Immature natural killer cell (primary cell): Measurements from ENCODE around the gene PTPRM. TPM values are rescaled to one million over a fixed set of nuclear protein-coding genes. Genes with fewer than 3 reads are reported as not detected.

Experiments used
- DNase-seq, 3 donors: peaks; one replicate each; pipeline ENCODE4 v3.0.0; 2022; ENCODE audit warnings: mixed read lengths in 1 of 3
- H3K27ac Mint-ChIP-seq, 6 donors: one replicate each; pipeline ENCODE4 v1.8.0; 2020; ENCODE audit warnings: mixed read lengths in 6 of 6, mild to moderate bottlenecking in 5 of 6, inconsistent platforms in 4 of 6, moderate library complexity in 3 of 6
- H3K27me3 Mint-ChIP-seq, 3 donors: one replicate each; pipeline ENCODE4 v1.8.0; 2020 to 2021; ENCODE audit warnings: low read depth in 3 of 3, mild to moderate bottlenecking in 3 of 3, mixed read lengths in 3 of 3, moderate library complexity in 3 of 3, inconsistent platforms in 1 of 3
- H3K36me3 Mint-ChIP-seq, 3 donors: one replicate each; pipeline ENCODE4 v1.8.0; 2020; ENCODE audit warnings: mixed read lengths in 3 of 3, inconsistent platforms in 2 of 3, mild to moderate bottlenecking in 2 of 3
- H3K4me1 Mint-ChIP-seq, 2 donors: one replicate each; pipeline ENCODE4 v1.8.0; 2020; ENCODE audit warnings: inconsistent platforms in 2 of 2, mild to moderate bottlenecking in 2 of 2, mixed read lengths in 2 of 2, moderate library complexity in 1 of 2
- H3K4me3 Mint-ChIP-seq, 5 donors: one replicate each; pipeline ENCODE4 v1.8.0; 2020; ENCODE audit warnings: mild to moderate bottlenecking in 5 of 5, mixed read lengths in 5 of 5, inconsistent platforms in 3 of 5, moderate library complexity in 3 of 5
- H3K9me3 Mint-ChIP-seq, 6 donors: one replicate each; pipeline ENCODE4 v1.8.0; 2020; ENCODE audit warnings: mild to moderate bottlenecking in 6 of 6, mixed read lengths in 6 of 6, inconsistent platforms in 4 of 6, moderate library complexity in 3 of 6
- polyA plus RNA-seq, 3 donors: library from polyadenylated mRNA; unstranded; fragments of 300-500 nt; fragmentation: Illumina TruSeq; gene quantifications; one replicate each; pipeline ENCODE4 v1.2.3, GENCODE V29; 2021

Gene PTPRM
- polyA plus RNA-seq, 3 donors from 2014 or later, result 1.3 to 9.7 (median 3.2) TPM

DNA sequence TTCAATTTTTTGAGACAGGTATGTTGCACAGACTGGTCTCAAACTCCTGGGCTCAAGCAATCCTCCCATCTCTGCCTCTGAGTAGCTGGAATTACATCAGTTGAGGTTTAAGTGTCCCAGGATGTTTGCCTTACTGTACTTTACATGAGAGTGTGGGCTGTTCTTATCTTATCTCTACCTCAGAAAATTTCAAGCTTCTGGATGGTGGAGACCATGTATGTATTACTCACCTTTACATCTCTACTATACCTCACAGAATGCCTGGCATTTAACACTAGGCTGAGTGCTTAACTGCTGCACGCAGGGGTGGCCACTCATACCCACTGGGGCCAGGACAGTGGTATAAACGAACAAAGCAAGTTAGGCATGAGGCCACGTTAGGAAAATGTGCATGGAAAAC, 770.1 kb downstream of the PTPRM start:
- Mint-ChIP-seq H3K4me1 (no peaks in the 10 kb centered on the region), H3K36me3 (no peaks in the 10 kb centered on the region), H3K9me3 (peaks cover 0 to 1% (median 0%) of the 10 kb centered on the region in 6 donors), H3K4me3 (no peak overlapping the region), H3K27ac (no peak overlapping the region), H3K27me3 (peaks cover 1 to 2% (median 2%) of the 10 kb centered on the region in 3 donors)
- DNase-seq, result no peak

GRCh38 chr18:8339210-8339609, 772.1 kb downstream of the PTPRM start:
- DNase-seq, result no peak
- H3K36me3 Mint-ChIP-seq, result peaks cover 0 to 6% (median 0%) of the 10 kb centered on the region in 3 donors
- peaks cover 0 to 6% (median 0%) of the 10 kb centered on the region in 6 donors for H3K9me3 Mint-ChIP-seq
- peaks cover 1 to 2% (median 2%) of the 10 kb centered on the region in 3 donors for H3K27me3 Mint-ChIP-seq
- no peak overlapping the region for H3K4me3 Mint-ChIP-seq
- H3K4me1 Mint-ChIP-seq, result no peaks in the 10 kb centered on the region
- H3K27ac Mint-ChIP-seq, result no peak overlapping the region

DNA sequence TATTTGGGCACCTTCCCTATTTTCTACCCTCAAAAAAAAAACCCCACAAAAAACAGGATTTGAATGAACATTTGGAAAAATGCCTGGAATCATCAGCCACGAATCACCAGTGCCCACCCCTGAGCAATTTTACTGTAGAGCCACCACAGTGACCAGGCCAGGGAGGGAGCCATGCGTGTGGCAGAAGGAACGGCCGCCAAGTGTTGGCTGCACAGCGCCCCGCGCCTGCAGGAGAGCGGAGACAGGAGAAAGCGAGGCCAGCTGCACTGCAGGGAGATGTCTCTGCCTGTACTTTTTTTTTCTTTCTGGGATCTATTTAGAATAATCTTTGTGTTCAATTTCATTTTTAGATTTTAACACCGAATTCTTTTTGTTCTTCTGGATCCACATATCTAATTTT, 772.8 kb downstream of the PTPRM start:
- no peak for DNase-seq
- no peak overlapping the region for H3K4me3 Mint-ChIP-seq
- peaks cover under 1 to 2% (median 1%) of the 10 kb centered on the region in 3 donors for H3K27me3 Mint-ChIP-seq
- peaks cover 0 to 4% (median 0%) of the 10 kb centered on the region in 6 donors for H3K9me3 Mint-ChIP-seq
- no peaks in the 10 kb centered on the region for H3K4me1 Mint-ChIP-seq
- H3K36me3 Mint-ChIP-seq, result peaks cover 0 to 6% (median 0%) of the 10 kb centered on the region in 3 donors
- H3K27ac Mint-ChIP-seq, result no peak overlapping the region

DNA sequence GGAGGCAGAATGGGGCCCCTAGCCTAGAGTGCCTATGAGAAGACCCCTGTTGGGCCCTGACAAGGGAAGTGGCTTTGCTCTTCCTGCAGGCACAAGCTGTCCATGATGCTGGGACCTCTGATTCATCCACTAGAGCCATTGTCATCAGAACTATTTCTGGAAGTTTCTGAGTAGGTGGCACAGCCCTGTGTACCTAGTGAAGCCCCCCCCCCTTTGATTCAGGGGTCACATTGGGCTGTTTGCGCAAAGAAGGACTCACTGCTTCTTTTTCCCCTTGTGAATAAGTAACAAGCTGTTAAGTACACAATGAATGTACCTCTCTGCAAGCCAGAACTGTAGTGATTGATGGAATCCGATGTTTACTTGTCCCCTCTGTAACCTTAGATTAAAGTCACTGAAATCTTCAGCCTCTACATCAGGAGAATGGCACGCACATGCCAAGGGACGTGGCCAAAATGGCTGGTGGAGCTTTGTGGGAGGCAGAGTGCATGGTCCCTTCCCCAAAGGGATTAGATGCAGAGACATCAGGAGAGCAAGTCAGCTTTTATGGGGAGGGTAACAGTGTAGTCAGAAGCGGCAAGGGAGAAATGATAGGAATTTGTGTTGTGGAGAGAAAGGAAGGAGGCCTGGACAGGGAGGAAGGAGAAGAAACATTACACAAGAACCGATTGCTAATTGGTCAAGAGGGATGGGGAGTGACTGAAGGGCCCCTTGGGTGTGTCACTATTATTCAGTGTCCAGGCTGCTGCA, 774.5 kb downstream of the PTPRM start:
- Mint-ChIP-seq H3K36me3 (peaks cover 0 to 6% (median 0%) of the 10 kb centered on the region in 3 donors), H3K9me3 (peaks cover 0 to 4% (median 0%) of the 10 kb centered on the region in 6 donors), H3K4me1 (no peaks in the 10 kb centered on the region), H3K27ac (no peak overlapping the region), H3K27me3 (peaks cover 0 to 3% (median 1%) of the 10 kb centered on the region in 3 donors), H3K4me3 (no peak overlapping the region)
- DNase-seq, result no peak

DNA sequence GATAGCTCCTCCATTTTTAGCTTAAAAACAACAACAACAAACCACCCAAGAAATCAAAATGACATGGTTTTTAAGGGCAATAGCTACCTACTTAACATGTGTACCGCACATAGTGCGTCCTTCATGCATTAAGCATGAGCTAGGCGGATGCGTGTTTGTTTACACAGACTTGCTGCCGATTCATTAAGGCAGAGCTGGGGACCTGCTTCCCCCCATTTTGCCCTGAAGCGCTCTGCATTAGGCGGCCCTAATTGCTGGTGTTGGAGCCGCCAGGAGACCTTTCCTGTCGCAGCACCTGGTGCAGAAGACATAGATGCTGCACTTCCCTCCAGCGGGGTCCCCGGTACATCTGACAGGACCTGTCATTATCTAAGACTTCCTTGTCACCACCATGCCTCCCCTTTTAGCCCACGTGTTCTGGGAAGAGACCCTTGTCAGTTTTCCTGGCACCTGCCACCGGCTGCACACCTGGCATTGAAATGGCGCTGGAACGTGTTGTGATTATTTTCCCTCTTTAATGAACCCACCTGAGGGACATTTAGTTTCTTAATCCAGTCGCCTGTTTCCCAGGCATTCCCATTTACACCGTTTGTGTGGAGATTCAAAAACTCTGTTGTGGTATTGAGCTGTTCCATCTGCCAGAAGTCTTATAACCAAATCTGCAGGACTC, 781.1 kb downstream of the PTPRM start:
- Mint-ChIP-seq H3K27ac (no peak overlapping the region), H3K9me3 (peaks cover 0 to 1% (median 0%) of the 10 kb centered on the region in 6 donors), H3K36me3 (peaks cover 0 to 5% (median 0%) of the 10 kb centered on the region in 3 donors), H3K4me3 (no peak overlapping the region), H3K4me1 (no peaks in the 10 kb centered on the region), H3K27me3 (peaks cover 0 to 2% (median 0%) of the 10 kb centered on the region in 3 donors)
- no peak for DNase-seq

GRCh38 chr18:8349608-8350323, 782.6 kb downstream of the PTPRM start:
- no peaks in the 10 kb centered on the region for H3K4me1 Mint-ChIP-seq
- H3K4me3 Mint-ChIP-seq, result no peak overlapping the region
- no peak for DNase-seq
- peaks cover 0 to 2% (median 2%) of the 10 kb centered on the region in 3 donors for H3K27me3 Mint-ChIP-seq
- H3K27ac Mint-ChIP-seq, result no peak overlapping the region
- H3K9me3 Mint-ChIP-seq, result peaks cover 0 to 3% (median 0%) of the 10 kb centered on the region in 6 donors
- no peaks in the 10 kb centered on the region for H3K36me3 Mint-ChIP-seq

DNA sequence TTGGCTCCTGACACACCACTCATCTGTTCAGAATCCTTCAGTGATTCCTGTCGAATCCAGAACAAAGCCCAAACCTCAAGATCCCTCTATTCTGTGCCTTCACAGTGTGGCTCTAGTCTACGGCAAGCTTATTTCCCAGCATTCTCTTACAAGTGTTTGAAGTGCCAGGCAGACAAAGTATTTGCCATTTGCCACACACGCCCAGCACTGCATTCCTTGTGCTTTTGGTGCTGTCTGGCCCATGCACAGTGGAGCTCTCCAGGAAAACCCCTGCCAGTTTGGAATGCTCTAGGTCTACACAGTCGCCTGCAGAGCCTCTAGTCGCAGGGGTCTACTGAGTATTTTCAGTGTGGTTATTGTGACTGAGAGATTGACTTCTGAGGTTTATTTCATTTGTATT, 783.5 kb downstream of the PTPRM start:
- Mint-ChIP-seq H3K4me1 (no peaks in the 10 kb centered on the region), H3K9me3 (peaks cover 0 to 3% (median 0%) of the 10 kb centered on the region in 6 donors), H3K27ac (no peak overlapping the region), H3K4me3 (no peak overlapping the region), H3K27me3 (peaks cover 0 to 2% (median 2%) of the 10 kb centered on the region in 3 donors), H3K36me3 (no peaks in the 10 kb centered on the region)
- no peak for DNase-seq

- no peaks in the 10 kb centered on the region for H3K4me1 Mint-ChIP-seq
- H3K27me3 Mint-ChIP-seq, result peaks cover 0 to 2% (median 2%) of the 10 kb centered on the region in 3 donors
- H3K27ac Mint-ChIP-seq, result no peak overlapping the region
- no peak overlapping the region for H3K4me3 Mint-ChIP-seq
- H3K36me3 Mint-ChIP-seq, result no peaks in the 10 kb centered on the region
- H3K9me3 Mint-ChIP-seq, result peaks cover 0 to 3% (median 0%) of the 10 kb centered on the region in 6 donors
- DNase-seq, result no peak
Measured at GRCh38 chr18:8351161-8351560, 784.0 kb downstream of the PTPRM start.

DNA sequence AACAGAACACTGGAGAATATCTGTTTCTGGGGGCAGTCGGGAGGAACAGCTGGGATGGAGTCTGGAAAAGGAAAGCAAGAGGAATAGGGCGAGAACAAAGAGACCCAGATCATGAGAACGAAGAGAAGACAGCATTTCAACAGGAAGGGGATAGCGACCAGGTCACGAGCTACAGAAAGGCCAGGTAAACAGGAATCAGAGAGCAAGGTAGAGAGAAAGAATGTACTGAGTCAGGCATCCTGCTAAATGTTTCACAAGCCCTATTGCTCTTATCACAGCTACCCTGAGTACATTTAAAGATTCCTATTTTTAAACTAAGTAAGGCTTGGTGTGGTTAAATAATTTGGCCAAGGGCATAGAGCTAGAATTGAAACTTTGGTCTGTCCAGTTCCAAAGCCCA, 787.2 kb downstream of the PTPRM start:
- no peaks in the 10 kb centered on the region for H3K36me3 Mint-ChIP-seq
- H3K27ac Mint-ChIP-seq, result no peak overlapping the region
- no peaks in the 10 kb centered on the region for H3K4me1 Mint-ChIP-seq
- H3K9me3 Mint-ChIP-seq, result peaks cover 0 to 3% (median 0%) of the 10 kb centered on the region in 6 donors
- H3K27me3 Mint-ChIP-seq, result peaks cover 0 to 2% (median 0%) of the 10 kb centered on the region in 3 donors
- DNase-seq, result no peak
- H3K4me3 Mint-ChIP-seq, result no peak overlapping the region

DNA sequence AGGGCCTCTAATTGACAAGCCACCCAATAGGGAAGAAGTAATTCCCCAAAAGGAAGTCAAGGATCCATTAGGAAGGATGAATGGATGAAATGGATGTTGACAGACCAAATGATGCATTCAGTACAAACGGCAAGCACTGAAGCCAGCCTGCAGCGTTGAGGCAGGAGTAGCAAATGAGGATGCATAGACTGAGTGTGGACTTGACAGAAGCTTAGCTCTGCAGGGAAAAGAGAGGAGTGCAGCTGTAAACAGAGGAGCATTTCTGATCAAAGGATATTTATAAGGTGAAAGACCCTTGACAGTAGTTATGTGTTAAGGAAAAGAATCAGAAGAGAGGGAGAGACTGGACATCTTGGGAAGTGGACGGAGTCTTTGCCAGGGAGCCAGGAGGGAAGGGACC, 788.9 kb downstream of the PTPRM start:
- H3K4me3 Mint-ChIP-seq, result no peak overlapping the region
- H3K36me3 Mint-ChIP-seq, result no peaks in the 10 kb centered on the region
- no peak for DNase-seq
- H3K27ac Mint-ChIP-seq, result no peak overlapping the region
- H3K9me3 Mint-ChIP-seq, result peaks cover 0 to 3% (median 0%) of the 10 kb centered on the region in 6 donors
- H3K4me1 Mint-ChIP-seq, result no peaks in the 10 kb centered on the region
- peaks cover 0 to 2% (median 0%) of the 10 kb centered on the region in 3 donors for H3K27me3 Mint-ChIP-seq

DNA sequence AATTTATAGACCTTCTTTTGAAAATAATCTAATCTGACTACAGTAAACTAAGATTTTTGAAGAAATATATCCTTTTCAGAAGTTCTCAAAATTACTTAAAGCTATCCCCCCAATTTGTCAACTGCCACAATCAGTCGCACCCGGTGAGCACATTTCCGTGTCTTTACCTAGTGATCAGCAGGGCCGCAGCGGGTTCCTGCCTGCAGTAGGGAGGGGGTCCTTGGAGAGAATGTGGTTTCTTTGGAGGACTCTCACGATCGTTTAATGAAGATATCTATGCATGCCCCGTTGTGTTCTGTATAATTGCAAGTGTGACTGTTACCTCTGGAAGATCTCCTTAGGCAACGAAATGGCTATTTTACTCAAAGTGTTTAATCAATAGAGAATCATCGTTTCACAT, 790.2 kb downstream of the PTPRM start:
- Mint-ChIP-seq H3K4me3 (no peak overlapping the region), H3K9me3 (peaks cover 0 to 3% (median 0%) of the 10 kb centered on the region in 6 donors), H3K4me1 (no peaks in the 10 kb centered on the region), H3K27ac (no peak overlapping the region), H3K36me3 (no peaks in the 10 kb centered on the region), H3K27me3 (peaks cover 0 to 3% (median 0%) of the 10 kb centered on the region in 3 donors)
- no peak for DNase-seq

GRCh38 chr18:8358033-8358765, 791.1 kb downstream of the PTPRM start:
- H3K36me3 Mint-ChIP-seq, result no peaks in the 10 kb centered on the region
- peaks cover 0 to 4% (median 0%) of the 10 kb centered on the region in 3 donors for H3K27me3 Mint-ChIP-seq
- H3K4me3 Mint-ChIP-seq, result no peak overlapping the region
- H3K4me1 Mint-ChIP-seq, result no peaks in the 10 kb centered on the region
- DNase-seq, result no peak
- H3K9me3 Mint-ChIP-seq, result peaks cover 0 to 1% (median 0%) of the 10 kb centered on the region in 6 donors
- no peak overlapping the region for H3K27ac Mint-ChIP-seq

DNA sequence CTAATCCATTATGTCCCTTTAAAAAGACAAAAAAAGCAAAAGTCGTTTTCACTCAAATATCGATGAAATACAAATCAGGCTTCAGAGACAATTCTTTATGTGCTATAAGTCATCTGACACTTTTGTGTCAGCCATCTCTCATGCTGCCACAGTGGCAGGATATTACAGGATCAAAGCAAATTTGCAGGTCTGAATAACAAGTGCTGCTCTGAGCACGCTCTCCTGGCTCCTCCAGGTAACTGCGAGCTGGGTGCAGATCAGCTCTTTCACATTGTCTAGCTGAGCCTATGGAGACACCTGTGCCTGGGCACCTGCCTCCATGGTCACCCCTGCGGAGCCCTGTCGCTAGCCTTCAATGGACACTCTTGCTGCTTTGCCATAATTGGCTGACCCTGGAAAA, 792.0 kb downstream of the PTPRM start:
- peaks cover 0 to 1% (median 0%) of the 10 kb centered on the region in 6 donors for H3K9me3 Mint-ChIP-seq
- H3K27ac Mint-ChIP-seq, result no peak overlapping the region
- no peaks in the 10 kb centered on the region for H3K36me3 Mint-ChIP-seq
- H3K4me3 Mint-ChIP-seq, result no peak overlapping the region
- no peaks in the 10 kb centered on the region for H3K4me1 Mint-ChIP-seq
- peaks cover 0 to 4% (median 0%) of the 10 kb centered on the region in 3 donors for H3K27me3 Mint-ChIP-seq
- DNase-seq, result no peak
